Panc1 (cell line): ENCODE results near the gene PAK4. TPM values are rescaled to one million over a fixed set of nuclear protein-coding genes. Genes with fewer than 3 reads are reported as not detected.

Experiments used
- ATAC-seq: fragments of 200-7000 bp; cut with Tn5 transposase; 2 replicates; pipeline ENCODE4 v1.9.1; 2020; ENCODE audit warnings: mild to moderate bottlenecking, moderate library complexity
- BruUV-seq: library from RNA; stranded (reverse); fragments of 400-500 nt; replicated peaks from 2 replicates; lab custom pipeline; 2021; lab: Mats Ljungman, UMichigan
- CTCF ChIA-PET: fragments of 300-600 bp; sonication (Branson Sonifier 250); formaldehyde crosslinking; loops from one replicate; lab custom pipeline; 2022; ENCODE audit warnings: antibody characterized with exemption; lab: Charles Lee
- POLR2A ChIA-PET: fragments of 300-600 bp; sonication (Branson Sonifier 250); formaldehyde crosslinking; loops from one replicate; lab custom pipeline; 2022; ENCODE audit warnings: antibody characterized with exemption; lab: Charles Lee
- DNase-seq: peaks from one replicate; pipeline ENCODE4 v3.0.0-alpha.2; 2010; ENCODE audit warnings: low read depth, low spot score
- H3K27ac ChIP-seq: 2 replicates; pipeline ENCODE4 v1.5.1; 2011; ENCODE audit warnings: mild to moderate bottlenecking, low read length, inconsistent platforms
- H3K27me3 ChIP-seq: fragments of 200-500 bp; sonication (Bioruptor generic); 2 replicates; pipeline ENCODE4 v1.6.0; 2014; ENCODE audit warnings: low read length, inconsistent platforms; ENCODE audit not compliant: control insufficient read depth, insufficient read depth
- H3K36me3 ChIP-seq: fragments of 200-500 bp; sonication (Bioruptor generic); 2 replicates; pipeline ENCODE4 v1.5.1; 2014; ENCODE audit warnings: inconsistent platforms, mild to moderate bottlenecking, low read length, moderate library complexity; ENCODE audit not compliant: control insufficient read depth, insufficient read depth
- H3K4me1 ChIP-seq: 2 replicates; pipeline ENCODE4 v1.5.1; 2011; ENCODE audit warnings: inconsistent platforms, mild to moderate bottlenecking, low read length, moderate library complexity; ENCODE audit not compliant: control insufficient read depth, insufficient read depth
- H3K4me3 ChIP-seq, 2 experiments: 2 replicates each; pipeline ENCODE4 v1.5.1; 2011 to 2012; ENCODE audit warnings: low read depth in 2 of 2, low read length in 2 of 2, mild to moderate bottlenecking in 2 of 2, inconsistent platforms in 1 of 2, moderate library complexity in 1 of 2
- H3K9me3 ChIP-seq: fragments of 200-500 bp; sonication (Bioruptor generic); 2 replicates; pipeline ENCODE4 v1.5.1; 2014; ENCODE audit warnings: low read depth, mild to moderate bottlenecking, inconsistent platforms, low read length, moderate library complexity; ENCODE audit not compliant: control insufficient read depth, insufficient read depth
- CTCF ChIP-seq: fragments of 450-650 bp; IDR thresholded peaks from 2 replicates; pipeline ENCODE4 v1.5.1; 2017; ENCODE audit warnings: mild to moderate bottlenecking
- POLR2AphosphoS5 ChIP-seq: IDR thresholded peaks from 2 replicates; pipeline ENCODE4 v1.6.1; 2012; ENCODE audit warnings: mild to moderate bottlenecking, low read depth, low read length, moderate library complexity
- REST ChIP-seq, 2 experiments: IDR thresholded peaks; 2 replicates each; pipeline ENCODE4 v1.6.1; 2011 to 2012; ENCODE audit warnings: low read depth in 2 of 2, control low read depth in 1 of 2, low read length in 1 of 2, mild to moderate bottlenecking in 1 of 2, moderate library complexity in 1 of 2; ENCODE audit not compliant: insufficient read depth in 1 of 2
- SIN3A ChIP-seq: IDR thresholded peaks from 2 replicates; pipeline ENCODE4 v1.6.1; 2012; ENCODE audit warnings: low read depth, mild to moderate bottlenecking, low read length, moderate library complexity, borderline replicate concordance; ENCODE audit not compliant: insufficient read depth
- TCF7L2 ChIP-seq: IDR thresholded peaks from 2 replicates; pipeline ENCODE4 v1.6.1; 2011; ENCODE audit warnings: mild to moderate bottlenecking, low read depth, low read length, inconsistent platforms
- in situ Hi-C: cut with HindIII; loops from 2 replicates; pipeline ENCODE4 v1.10.0; 2016; ENCODE audit warnings: low sequenced_read_pairs, low pct_unique_long_range_greater_than_20kb
- intact Hi-C: fragments of 100-400 bp; cut with micrococcal nuclease; formaldehyde crosslinking; loops from one replicate; pipeline ENCODE4 v1.10.0; 2022; ENCODE audit not compliant: unreplicated experiment
- total RNA-seq: library from RNA; stranded (reverse); gene quantifications from one replicate; pipeline ENCODE4 v1.2.1, GENCODE V29; 2021; ENCODE audit not compliant: unreplicated experiment

PAK4 gene
- total RNA-seq, 1 experiment from 2014 or later = 311 TPM

- POLR2A ChIA-PET = interaction anchor here (0.5 to 1.2 kb wide), 4 partner anchors 21 to 228 kb away, joined by 3 to 7 read pairs (median 5); no protein-coding TSS in a partner anchor
Observed at GRCh38 chr19:39129116-39129515, 3.5 kb downstream of the PAK4 start.

GRCh38 chr19:39130337-39131254, 5.0 kb downstream of the PAK4 start:
- H3K36me3 ChIP-seq = no peaks in the 10 kb centered on the region
- peak overlapping the region; percentile 5 for H3K27ac ChIP-seq
- no peak overlapping the region for H3K4me3 ChIP-seq
- intact Hi-C loops (no loop called here), in situ Hi-C loops (no loop called here)
- no peaks in the 10 kb centered on the region for H3K9me3 ChIP-seq
- ATAC-seq (no peak), DNase-seq (no peak)
- no peaks in the 10 kb centered on the region for H3K27me3 ChIP-seq
- TF ChIP-seq REST (IDR thresholded peaks at IDR 0.05; ENCODE audit: insufficient read depth in 1 of 2, low read depth in 2 of 2, low read length in 1 of 2) = no peak
- TF ChIP-seq CTCF = no peak
- TF ChIP-seq POLR2AphosphoS5 = no peak
- no peak for TF ChIP-seq TCF7L2
- TF ChIP-seq SIN3A = no peak
- POLR2A ChIA-PET = no interaction called here
- CTCF ChIA-PET = interaction anchor here (0.7 kb wide), 1 partner anchor 1175 kb away, joined by 5 read pairs; no protein-coding TSS in a partner anchor
- TSS peak; percentile 17 for BruUV-seq
- peaks cover 64% of the 10 kb centered on the region for H3K4me1 ChIP-seq

More at GRCh38 chr19:39129116-39129515, 3.5 kb downstream of the PAK4 start:
- H3K36me3 ChIP-seq = no peaks in the 10 kb centered on the region
- peaks cover 70% of the 10 kb centered on the region for H3K4me1 ChIP-seq
- no peak overlapping the region for H3K4me3 ChIP-seq
- ATAC-seq = no peak
- in situ Hi-C loops = no loop called here
- DNase-seq = no peak
- H3K27me3 ChIP-seq = no peaks in the 10 kb centered on the region
- 0 out of 2 replicates have a peak overlapping the region, but pooled peaks have one; percentile 15 for H3K27ac ChIP-seq
- CTCF ChIA-PET = interaction anchor here (0.5 to 0.6 kb wide), 3 partner anchors 24 to 221 kb away, joined by 3 to 4 read pairs (median 3); no protein-coding TSS in a partner anchor
- intact Hi-C loops = no loop called here
- no TSS peak for BruUV-seq
- no peaks in the 10 kb centered on the region for H3K9me3 ChIP-seq
- TF ChIP-seq SIN3A (no peak), POLR2AphosphoS5 (no peak), REST (IDR thresholded peaks at IDR 0.05; ENCODE audit: insufficient read depth in 1 of 2, low read depth in 2 of 2, low read length in 1 of 2) (no peak), TCF7L2 (no peak)
